ENCODE results near the gene C5AR1. TPM values are rescaled to one million over a fixed set of nuclear protein-coding genes. Genes with fewer than 3 reads are reported as not detected.

The C5AR1 gene
- polyA plus RNA-seq, 3 donors: 143 to 1,132 (median 320) TPM

DNA sequence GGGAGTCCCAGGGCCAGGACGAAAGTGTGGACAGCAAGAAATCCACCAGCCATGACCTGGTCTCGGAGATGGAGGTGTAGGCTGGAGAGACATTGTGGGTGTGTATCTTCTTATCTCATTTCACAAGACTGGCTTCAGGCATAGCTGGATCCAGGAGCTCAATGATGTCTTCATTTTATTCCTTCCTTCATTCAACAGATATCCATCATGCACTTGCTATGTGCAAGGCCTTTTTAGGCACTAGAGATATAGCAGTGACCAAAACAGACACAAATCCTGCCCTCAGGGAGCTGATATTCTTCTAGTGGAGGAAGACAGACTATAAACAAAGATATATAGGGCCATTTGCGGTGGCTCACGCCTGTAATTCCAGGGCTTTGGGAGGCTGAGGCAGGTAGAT is 32.1 kb downstream of the C5AR1 start:
- no peak overlapping the region for H2AFZ ChIP-seq (ENCODE audit: insufficient read depth, low read depth, low read length, poor library complexity, severe bottlenecking)
- H3K9ac ChIP-seq (ENCODE audit: insufficient read depth, low read length, poor library complexity, severe bottlenecking): no peak overlapping the region
- no peak overlapping the region for H3K4me2 ChIP-seq (replicated peaks; ENCODE audit: extremely low read depth, low read length, poor library complexity, severe bottlenecking)
- peaks cover 16 to 31% of the 10 kb centered on the region in 2 donors for H3K36me3 ChIP-seq (replicated peaks in 1 of 2; ENCODE audit: control insufficient read depth in 1 of 2, insufficient read depth in 2 of 2, low read length in 2 of 2)
- peaks cover 7% of the 10 kb centered on the region for H3K79me2 ChIP-seq (ENCODE audit: insufficient read depth, low read length)
- Mint-ChIP-seq H3K9me3 (peaks cover 0 to 15% (median 5%) of the 10 kb centered on the region in 7 donors), H3K4me3 (no peak overlapping the region), H3K36me3 (peaks cover 33 to 49% of the 10 kb centered on the region in 2 donors), H3K4me1 (peaks cover 33% of the 10 kb centered on the region), H3K27me3 (ENCODE audit: low read depth in 3 of 3) (peaks cover 3 to 7% (median 6%) of the 10 kb centered on the region in 3 donors), H3K27ac (no peak overlapping the region)
- TF ChIP-seq, protein P1, sequence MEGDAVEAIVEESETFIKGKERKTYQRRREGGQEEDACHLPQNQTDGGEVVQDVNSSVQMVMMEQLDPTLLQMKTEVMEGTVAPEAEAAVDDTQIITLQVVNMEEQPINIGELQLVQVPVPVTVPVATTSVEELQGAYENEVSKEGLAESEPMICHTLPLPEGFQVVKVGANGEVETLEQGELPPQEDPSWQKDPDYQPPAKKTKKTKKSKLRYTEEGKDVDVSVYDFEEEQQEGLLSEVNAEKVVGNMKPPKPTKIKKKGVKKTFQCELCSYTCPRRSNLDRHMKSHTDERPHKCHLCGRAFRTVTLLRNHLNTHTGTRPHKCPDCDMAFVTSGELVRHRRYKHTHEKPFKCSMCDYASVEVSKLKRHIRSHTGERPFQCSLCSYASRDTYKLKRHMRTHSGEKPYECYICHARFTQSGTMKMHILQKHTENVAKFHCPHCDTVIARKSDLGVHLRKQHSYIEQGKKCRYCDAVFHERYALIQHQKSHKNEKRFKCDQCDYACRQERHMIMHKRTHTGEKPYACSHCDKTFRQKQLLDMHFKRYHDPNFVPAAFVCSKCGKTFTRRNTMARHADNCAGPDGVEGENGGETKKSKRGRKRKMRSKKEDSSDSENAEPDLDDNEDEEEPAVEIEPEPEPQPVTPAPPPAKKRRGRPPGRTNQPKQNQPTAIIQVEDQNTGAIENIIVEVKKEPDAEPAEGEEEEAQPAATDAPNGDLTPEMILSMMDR (IDR thresholded peaks at IDR 0.05): no peak
- intact Hi-C loops (cut with micrococcal nuclease): no loop called here
- H3K27ac ChIP-seq (ENCODE audit: low read depth in 1 of 2, low read length in 2 of 2): no peak overlapping the region
- no peak overlapping the region for H3K4me3 ChIP-seq (replicated peaks in 1 of 3; ENCODE audit: low read depth in 2 of 3, low read length in 3 of 3)
- H3K9me3 ChIP-seq (replicated peaks in 1 of 2; ENCODE audit: control insufficient read depth in 1 of 2, insufficient read depth in 1 of 2, low read length in 2 of 2): no peaks in the 10 kb centered on the region
- DNase-seq: no peak
- WGBS (ENCODE audit: insufficient coverage): no CpG with 5 or more reads among the region's 4 CpGs
- peaks cover 25 to 32% of the 10 kb centered on the region in 2 donors for H3K4me1 ChIP-seq (ENCODE audit: control insufficient read depth in 1 of 2, insufficient read depth in 2 of 2, low read length in 2 of 2)
- no peaks in the 10 kb centered on the region for H4K20me1 ChIP-seq (ENCODE audit: insufficient read depth, low read length)
- no peaks in the 10 kb centered on the region for H3K27me3 ChIP-seq (ENCODE audit: control insufficient read depth in 2 of 2, insufficient read depth in 2 of 2, low read length in 2 of 2)

DNA sequence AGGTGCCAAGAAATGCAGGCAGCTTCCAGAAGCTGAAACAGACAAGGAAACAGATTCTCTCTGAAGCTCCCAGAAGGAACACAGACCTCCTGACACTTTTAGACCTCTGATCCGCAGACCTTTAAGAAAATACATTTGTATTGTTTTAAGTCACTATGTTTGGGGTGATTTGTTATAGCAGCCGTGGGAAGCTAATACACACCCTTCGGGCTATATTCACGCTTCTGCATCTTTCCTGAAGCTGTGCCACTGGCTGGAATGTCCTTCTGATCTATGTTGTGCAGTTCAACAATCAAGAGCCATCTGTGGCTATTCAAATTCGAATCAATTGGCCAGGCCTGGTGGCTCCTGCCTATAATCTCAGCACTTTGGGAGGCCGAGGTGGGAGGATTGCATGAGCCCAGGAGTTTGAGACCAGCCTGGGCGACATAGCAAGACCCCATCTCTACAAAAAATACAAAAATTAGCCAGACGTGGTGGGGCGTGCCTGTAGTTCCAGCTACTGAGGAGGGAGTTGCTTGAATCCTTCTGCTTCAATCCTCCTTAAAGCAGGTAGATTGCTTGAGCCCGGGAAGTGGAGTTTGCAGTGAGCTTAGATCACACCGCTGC is 33.6 kb downstream of the C5AR1 start:
- DNase-seq: no peak
- H4K20me1 ChIP-seq (ENCODE audit: insufficient read depth, low read length): no peaks in the 10 kb centered on the region
- no peak overlapping the region for H3K4me2 ChIP-seq (replicated peaks; ENCODE audit: extremely low read depth, low read length, poor library complexity, severe bottlenecking)
- TF ChIP-seq, protein P1 (IDR thresholded peaks at IDR 0.05): no peak
- H3K36me3 Mint-ChIP-seq: peaks cover 33 to 53% of the 10 kb centered on the region in 2 donors
- no peak overlapping the region for H3K4me3 Mint-ChIP-seq
- no peak overlapping the region for H3K27ac ChIP-seq (ENCODE audit: low read depth in 1 of 2, low read length in 2 of 2)
- no peaks in the 10 kb centered on the region for H3K9me3 ChIP-seq (replicated peaks in 1 of 2; ENCODE audit: control insufficient read depth in 1 of 2, insufficient read depth in 1 of 2, low read length in 2 of 2)
- H3K27me3 ChIP-seq (ENCODE audit: control insufficient read depth in 2 of 2, insufficient read depth in 2 of 2, low read length in 2 of 2): no peaks in the 10 kb centered on the region
- H3K27me3 Mint-ChIP-seq (ENCODE audit: low read depth in 3 of 3): peaks cover 3 to 7% (median 6%) of the 10 kb centered on the region in 3 donors
- H3K4me1 ChIP-seq (ENCODE audit: control insufficient read depth in 1 of 2, insufficient read depth in 2 of 2, low read length in 2 of 2): peaks cover 15 to 17% of the 10 kb centered on the region in 2 donors
- H2AFZ ChIP-seq (ENCODE audit: insufficient read depth, low read depth, low read length, poor library complexity, severe bottlenecking): no peak overlapping the region
- H3K4me1 Mint-ChIP-seq: peaks cover 25% of the 10 kb centered on the region
- intact Hi-C loops (cut with micrococcal nuclease): no loop called here
- 95% methylated on average over 3 of the region's 11 CpGs for WGBS (ENCODE audit: insufficient coverage)
- peaks cover 16 to 31% of the 10 kb centered on the region in 2 donors for H3K36me3 ChIP-seq (replicated peaks in 1 of 2; ENCODE audit: control insufficient read depth in 1 of 2, insufficient read depth in 2 of 2, low read length in 2 of 2)
- peak overlapping the region in 3 of 7 donors; percentile 53 to 73 (median 60) for H3K27ac Mint-ChIP-seq
- no peak overlapping the region for H3K4me3 ChIP-seq (replicated peaks in 1 of 3; ENCODE audit: low read depth in 2 of 3, low read length in 3 of 3)
- peaks cover 0 to 15% (median 5%) of the 10 kb centered on the region in 7 donors for H3K9me3 Mint-ChIP-seq
- no peaks in the 10 kb centered on the region for H3K79me2 ChIP-seq (ENCODE audit: insufficient read depth, low read length)
- H3K9ac ChIP-seq (ENCODE audit: insufficient read depth, low read length, poor library complexity, severe bottlenecking): no peak overlapping the region
